HG03280 (cell line): Measurements from ENCODE around the gene ZDHHC22.

Experiments used
- ATAC-seq: cut with Tn5 transposase; IDR thresholded peaks from one replicate; pipeline ENCODE4 v1.9.1; 2021; ENCODE audit warnings: mild to moderate bottlenecking, moderate library complexity; ENCODE audit not compliant: unreplicated experiment

The ZDHHC22 gene

DNA sequence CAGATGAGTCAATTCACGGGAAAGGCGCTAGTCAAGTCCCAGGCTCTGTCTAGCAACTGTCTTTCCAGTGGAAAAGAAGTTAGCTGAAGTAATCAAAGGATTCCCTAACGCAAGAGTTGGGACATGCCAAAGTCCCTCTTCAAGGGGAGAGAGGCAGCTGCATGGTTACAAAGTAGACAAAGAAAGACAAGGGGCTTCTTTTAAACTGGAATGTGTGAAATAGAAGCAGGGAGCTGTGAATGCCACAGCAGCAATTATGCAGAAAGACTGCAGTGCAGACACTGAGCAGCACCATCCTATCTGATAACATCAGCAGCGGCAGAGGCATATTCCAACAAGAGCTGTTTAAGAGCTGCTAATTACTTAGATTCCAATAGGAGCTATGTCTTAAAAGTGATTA lies 56.1 kb downstream of the ZDHHC22 start:
- ATAC-seq = no peak

DNA sequence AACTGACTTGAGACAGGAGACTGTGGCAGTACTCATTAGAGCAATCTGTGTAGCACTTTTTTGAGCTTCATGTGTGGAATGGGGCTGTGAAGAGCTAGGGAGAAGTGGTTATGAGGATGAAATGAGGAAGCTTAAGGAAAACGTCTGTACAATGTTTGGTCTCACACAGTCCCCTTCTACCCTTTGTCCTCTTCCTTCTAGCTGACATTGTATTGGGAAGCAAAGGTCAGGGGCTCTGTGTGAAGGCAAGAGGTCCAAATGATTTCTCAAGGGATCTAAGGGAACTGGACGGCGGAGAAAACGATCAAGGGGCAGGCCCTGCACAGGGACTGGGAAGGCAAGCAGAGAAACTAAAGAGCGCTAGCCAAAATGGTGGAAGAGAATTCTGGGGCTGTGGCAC lies 56.6 kb downstream of the ZDHHC22 start:
- no peak for ATAC-seq

DNA sequence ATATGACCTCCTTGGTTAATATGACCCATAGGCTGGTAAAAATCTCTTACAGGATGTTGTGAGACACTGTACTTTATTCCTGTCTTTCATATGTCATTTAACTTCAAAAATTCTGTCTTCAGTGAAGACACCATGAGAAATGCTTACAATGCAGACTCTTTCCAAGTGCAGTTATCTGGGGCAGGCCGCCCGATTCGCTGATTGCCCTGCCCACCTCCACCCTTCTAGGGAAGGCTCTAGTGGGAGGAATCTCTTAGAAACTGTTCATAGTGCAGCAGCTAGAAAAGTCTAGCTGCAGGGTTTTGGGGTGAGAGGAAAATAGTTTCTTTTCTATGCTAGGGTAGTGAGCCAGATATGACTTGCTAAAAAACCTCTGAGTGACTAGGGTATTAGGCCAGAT lies 58.5 kb downstream of the ZDHHC22 start:
- no peak for ATAC-seq

DNA sequence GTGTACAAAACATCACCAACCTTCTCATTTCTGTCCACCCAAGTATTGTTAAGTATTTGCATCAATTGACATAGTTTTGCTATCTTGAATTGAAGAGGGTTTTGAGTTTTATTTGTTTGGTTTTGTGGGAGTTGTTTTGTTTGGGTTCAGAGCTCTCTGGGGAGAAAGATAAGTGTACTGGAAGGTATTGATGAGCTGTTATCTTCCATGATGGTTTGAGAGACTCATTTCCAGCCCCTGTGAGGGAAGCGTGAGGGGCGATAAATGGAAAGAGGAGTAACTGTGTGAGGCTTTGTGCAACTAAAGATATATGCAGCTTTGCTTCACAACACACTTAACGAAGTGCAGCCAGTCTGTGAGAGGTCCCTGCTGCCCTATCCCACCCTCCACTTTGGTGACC lies 59.2 kb downstream of the ZDHHC22 start:
- no peak for ATAC-seq
